ENCODE data around the gene PLA2G4A. TPM values are rescaled to one million over a fixed set of nuclear protein-coding genes. Genes with fewer than 3 reads are reported as not detected.

Gene PLA2G4A
- total and polyA plus RNA-seq, 2 donors (not counting 1 experiment from before 2014, with no cell fraction given) = 0.15 TPM; not detected in 1

DNA sequence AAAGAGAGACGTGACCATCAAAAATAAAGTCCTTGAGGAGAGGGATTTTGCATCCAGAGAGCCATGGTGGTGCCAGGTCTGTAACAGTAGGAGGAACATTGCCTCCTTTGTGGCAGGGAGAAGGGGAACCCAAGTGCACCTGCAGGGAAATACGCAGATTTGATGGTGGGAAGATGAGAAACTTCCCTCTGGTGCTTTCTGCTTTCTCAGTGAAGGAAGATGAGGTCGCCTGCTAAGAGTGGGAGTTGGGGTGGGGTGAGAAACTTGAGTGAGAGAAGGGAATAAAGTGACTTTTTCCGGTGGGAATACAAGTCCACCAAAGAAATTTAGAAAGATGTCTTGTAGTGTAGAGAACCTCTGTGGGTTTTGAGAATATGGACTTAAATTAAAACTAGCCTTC is 9.1 kb downstream of the PLA2G4A start:
- H3K4me3 Mint-ChIP-seq = no peak overlapping the region
- Histone ChIP-seq H3K4me3 (ENCODE audit: control extremely low read depth in 1 of 5, extremely low read depth in 1 of 5, insufficient read depth in 1 of 5, low read depth in 2 of 5, low read length in 4 of 5) (no peak overlapping the region), H3K9ac (ENCODE audit: low read length) (no peak overlapping the region), H3K27ac (ENCODE audit: low read length in 2 of 2) (no peak overlapping the region), H4K20me1 (ENCODE audit: control insufficient read depth, insufficient read depth, low read length, poor library complexity, severe bottlenecking) (no peaks in the 10 kb centered on the region), H3K27me3 (replicated peaks in 1 of 4; ENCODE audit: control extremely low read depth in 1 of 4, control insufficient read depth in 3 of 4, insufficient read depth in 4 of 4, low read length in 3 of 4) (no peaks in the 10 kb centered on the region), H3K4me2 (replicated peaks; ENCODE audit: low read depth, low read length, poor library complexity, severe bottlenecking) (no peak overlapping the region), H3K79me2 (ENCODE audit: control insufficient read depth, insufficient read depth, low read length) (no peaks in the 10 kb centered on the region), H3K9me3 (ENCODE audit: control extremely low read depth in 1 of 3, control insufficient read depth in 2 of 3, insufficient read depth in 1 of 3, low read length in 2 of 3) (no peaks in the 10 kb centered on the region), H3K36me3 (replicated peaks in 1 of 2; ENCODE audit: control extremely low read depth in 1 of 2, control insufficient read depth in 1 of 2, extremely low read depth in 1 of 2, insufficient read depth in 2 of 2, low read length in 1 of 2) (no peaks in the 10 kb centered on the region), H3K4me1 (ENCODE audit: control insufficient read depth in 2 of 2, insufficient read depth in 2 of 2, low read length in 2 of 2) (no peaks in the 10 kb centered on the region), H2AFZ (ENCODE audit: insufficient read depth, low read depth, low read length, poor library complexity, severe bottlenecking) (no peak overlapping the region)
- TF ChIP-seq EZH2 (IDR thresholded peaks at IDR 0.05; ENCODE audit: borderline replicate concordance, insufficient read depth, low read depth, low read length, poor library complexity, severe bottlenecking) (no peak), CTCF (IDR thresholded peaks at IDR 0.05) (no peak)
- ATAC-seq (ENCODE audit: low read depth) = no peak
- WGBS (ENCODE audit: insufficient coverage) = 63% methylated on average over 4 of the region's 4 CpGs
- H3K4me1 Mint-ChIP-seq = no peaks in the 10 kb centered on the region
- intact Hi-C loops (cut with micrococcal nuclease) = no loop called here
- no peaks in the 10 kb centered on the region for H3K9me3 Mint-ChIP-seq (ENCODE audit: insufficient read depth)
- H3K27ac Mint-ChIP-seq = no peak overlapping the region
- CTCF ChIA-PET = no interaction called here
- no peak for DNase-seq
- POLR2A ChIA-PET = no interaction called here
- no peaks in the 10 kb centered on the region for H3K27me3 Mint-ChIP-seq

DNA sequence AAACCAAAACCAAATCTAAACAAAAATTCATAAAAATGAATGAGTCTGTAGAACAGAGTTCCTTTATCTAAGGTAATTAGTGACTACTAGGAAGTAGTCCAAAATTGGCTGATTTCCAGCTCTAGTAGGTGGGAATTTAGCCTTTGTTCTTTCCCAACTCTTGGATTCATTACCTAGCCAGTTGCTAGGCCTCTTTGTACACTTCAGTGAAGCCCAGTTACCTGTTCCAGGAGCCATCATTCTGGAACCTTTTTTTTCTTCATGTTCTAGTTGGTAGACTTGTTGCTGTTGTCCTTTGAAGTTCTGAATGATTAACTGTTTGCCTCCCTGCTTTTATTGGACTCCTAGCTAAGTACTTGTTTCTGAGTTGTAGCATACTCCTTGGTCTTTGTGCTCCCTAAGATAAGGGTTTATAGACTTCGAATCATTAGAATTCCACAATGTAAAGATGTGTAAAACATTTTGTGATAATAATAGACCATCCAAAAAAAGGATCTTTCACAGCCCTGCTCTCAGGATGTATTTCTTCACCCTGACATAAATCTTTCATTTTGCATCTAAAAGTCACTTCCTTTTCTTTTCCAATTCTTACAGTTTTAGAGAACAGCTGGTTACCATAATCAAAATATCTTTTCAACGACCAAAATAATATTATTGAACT is 9.8 kb downstream of the PLA2G4A start:
- no peak overlapping the region for H3K27ac ChIP-seq (ENCODE audit: low read length in 2 of 2)
- TF ChIP-seq CTCF (IDR thresholded peaks at IDR 0.05) = no peak
- TF ChIP-seq EZH2 (IDR thresholded peaks at IDR 0.05; ENCODE audit: borderline replicate concordance, insufficient read depth, low read depth, low read length, poor library complexity, severe bottlenecking) = no peak
- Mint-ChIP-seq H3K9me3 (ENCODE audit: insufficient read depth) (no peaks in the 10 kb centered on the region), H3K4me1 (no peaks in the 10 kb centered on the region), H3K4me3 (no peak overlapping the region), H3K27me3 (no peaks in the 10 kb centered on the region), H3K27ac (no peak overlapping the region)
- no CpG with 5 or more reads among the region's 2 CpGs for WGBS (ENCODE audit: insufficient coverage)
- no peaks in the 10 kb centered on the region for H3K9me3 ChIP-seq (ENCODE audit: control extremely low read depth in 1 of 3, control insufficient read depth in 2 of 3, insufficient read depth in 1 of 3, low read length in 2 of 3)
- H3K4me2 ChIP-seq (replicated peaks; ENCODE audit: low read depth, low read length, poor library complexity, severe bottlenecking) = no peak overlapping the region
- no peaks in the 10 kb centered on the region for H3K79me2 ChIP-seq (ENCODE audit: control insufficient read depth, insufficient read depth, low read length)
- no peak overlapping the region for H3K4me3 ChIP-seq (ENCODE audit: control extremely low read depth in 1 of 5, extremely low read depth in 1 of 5, insufficient read depth in 1 of 5, low read depth in 2 of 5, low read length in 4 of 5)
- DNase-seq (no peak), ATAC-seq (ENCODE audit: low read depth) (no peak)
- H3K9ac ChIP-seq (ENCODE audit: low read length) = no peak overlapping the region
- H3K4me1 ChIP-seq (ENCODE audit: control insufficient read depth in 2 of 2, insufficient read depth in 2 of 2, low read length in 2 of 2) = no peaks in the 10 kb centered on the region
- no peaks in the 10 kb centered on the region for H4K20me1 ChIP-seq (ENCODE audit: control insufficient read depth, insufficient read depth, low read length, poor library complexity, severe bottlenecking)
- no peaks in the 10 kb centered on the region for H3K36me3 ChIP-seq (replicated peaks in 1 of 2; ENCODE audit: control extremely low read depth in 1 of 2, control insufficient read depth in 1 of 2, extremely low read depth in 1 of 2, insufficient read depth in 2 of 2, low read length in 1 of 2)
- POLR2A ChIA-PET = no interaction called here
- no peak overlapping the region for H2AFZ ChIP-seq (ENCODE audit: insufficient read depth, low read depth, low read length, poor library complexity, severe bottlenecking)
- intact Hi-C loops (cut with micrococcal nuclease) = no loop called here
- H3K27me3 ChIP-seq (replicated peaks in 1 of 4; ENCODE audit: control extremely low read depth in 1 of 4, control insufficient read depth in 3 of 4, insufficient read depth in 4 of 4, low read length in 3 of 4) = no peaks in the 10 kb centered on the region
- CTCF ChIA-PET = no interaction called here

Measured in B cell (primary cell).